ENCODE measurements around the gene LZTS3. TPM values are rescaled to one million over a fixed set of nuclear protein-coding genes. Genes with fewer than 3 reads are reported as not detected.

LZTS3 gene
- total and polyA plus RNA-seq, 2 of the 13 experiments (the other 11 are each of a cell fraction or from before 2014, with no cell fraction given), result 10.1 to 31.3 TPM

DNA sequence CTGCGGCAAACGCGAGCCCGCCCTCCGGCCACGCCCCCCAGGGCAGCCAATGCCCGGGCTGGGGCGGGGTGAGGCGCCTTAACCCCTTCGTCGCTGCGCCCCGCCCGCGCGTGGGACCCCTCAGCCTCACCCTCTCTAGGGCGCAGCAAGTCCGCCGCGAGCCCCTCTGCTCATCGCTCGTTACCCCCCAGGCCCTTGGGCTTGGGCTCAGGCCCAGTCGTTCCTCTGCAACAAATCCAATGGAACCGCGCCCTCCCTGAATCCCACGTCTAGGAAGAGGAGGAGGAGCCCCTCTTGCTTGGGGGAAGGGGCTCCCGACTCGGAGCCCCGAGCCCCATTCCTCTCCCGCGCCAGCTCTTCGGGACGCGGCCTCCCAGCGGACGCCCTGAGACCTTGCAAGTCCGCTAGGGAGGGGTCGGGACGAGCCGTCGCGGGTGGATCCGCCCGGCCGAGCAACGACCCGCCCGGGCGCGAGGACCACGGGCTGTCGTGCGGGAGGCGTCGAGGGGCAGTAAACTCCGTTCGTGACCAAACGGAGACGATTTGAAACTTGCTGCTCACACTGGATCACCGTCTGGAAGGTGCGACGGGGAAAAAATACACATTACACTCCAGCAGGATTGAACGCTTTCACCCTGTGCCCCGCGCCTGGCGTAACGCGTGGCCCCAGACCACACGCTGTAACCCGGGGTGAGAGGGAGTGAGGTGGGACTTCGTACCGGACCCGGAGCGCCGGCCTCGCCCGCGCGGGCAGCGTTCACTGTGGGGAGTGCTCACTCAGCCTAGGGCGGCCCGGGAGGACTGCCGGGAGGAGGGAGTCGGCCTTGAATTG, 477 bp upstream of the LZTS3 start (continued):
- TF ChIP-seq, protein P1, sequence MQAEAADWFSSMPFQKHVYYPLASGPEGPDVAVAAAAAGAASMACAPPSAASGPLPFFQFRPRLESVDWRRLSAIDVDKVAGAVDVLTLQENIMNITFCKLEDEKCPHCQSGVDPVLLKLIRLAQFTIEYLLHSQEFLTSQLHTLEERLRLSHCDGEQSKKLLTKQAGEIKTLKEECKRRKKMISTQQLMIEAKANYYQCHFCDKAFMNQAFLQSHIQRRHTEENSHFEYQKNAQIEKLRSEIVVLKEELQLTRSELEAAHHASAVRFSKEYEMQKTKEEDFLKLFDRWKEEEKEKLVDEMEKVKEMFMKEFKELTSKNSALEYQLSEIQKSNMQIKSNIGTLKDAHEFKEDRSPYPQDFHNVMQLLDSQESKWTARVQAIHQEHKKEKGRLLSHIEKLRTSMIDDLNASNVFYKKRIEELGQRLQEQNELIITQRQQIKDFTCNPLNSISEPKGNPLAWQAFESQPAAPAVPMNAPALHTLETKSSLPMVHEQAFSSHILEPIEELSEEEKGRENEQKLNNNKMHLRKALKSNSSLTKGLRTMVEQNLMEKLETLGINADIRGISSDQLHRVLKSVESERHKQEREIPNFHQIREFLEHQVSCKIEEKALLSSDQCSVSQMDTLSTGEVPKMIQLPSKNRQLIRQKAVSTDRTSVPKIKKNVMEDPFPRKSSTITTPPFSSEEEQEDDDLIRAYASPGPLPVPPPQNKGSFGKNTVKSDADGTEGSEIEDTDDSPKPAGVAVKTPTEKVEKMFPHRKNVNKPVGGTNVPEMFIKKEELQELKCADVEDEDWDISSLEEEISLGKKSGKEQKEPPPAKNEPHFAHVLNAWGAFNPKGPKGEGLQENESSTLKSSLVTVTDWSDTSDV (CRISPR knock-in tag; IDR thresholded peaks at IDR 0.05), result peak; percentile 97
- TF ChIP-seq, protein P2, sequence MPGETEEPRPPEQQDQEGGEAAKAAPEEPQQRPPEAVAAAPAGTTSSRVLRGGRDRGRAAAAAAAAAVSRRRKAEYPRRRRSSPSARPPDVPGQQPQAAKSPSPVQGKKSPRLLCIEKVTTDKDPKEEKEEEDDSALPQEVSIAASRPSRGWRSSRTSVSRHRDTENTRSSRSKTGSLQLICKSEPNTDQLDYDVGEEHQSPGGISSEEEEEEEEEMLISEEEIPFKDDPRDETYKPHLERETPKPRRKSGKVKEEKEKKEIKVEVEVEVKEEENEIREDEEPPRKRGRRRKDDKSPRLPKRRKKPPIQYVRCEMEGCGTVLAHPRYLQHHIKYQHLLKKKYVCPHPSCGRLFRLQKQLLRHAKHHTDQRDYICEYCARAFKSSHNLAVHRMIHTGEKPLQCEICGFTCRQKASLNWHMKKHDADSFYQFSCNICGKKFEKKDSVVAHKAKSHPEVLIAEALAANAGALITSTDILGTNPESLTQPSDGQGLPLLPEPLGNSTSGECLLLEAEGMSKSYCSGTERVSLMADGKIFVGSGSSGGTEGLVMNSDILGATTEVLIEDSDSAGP (CRISPR knock-in tag; IDR thresholded peaks at IDR 0.05; ENCODE audit: borderline replicate concordance), result peak; percentile 96
- TF ChIP-seq ZNF614 (CRISPR knock-in tag; IDR thresholded peaks at IDR 0.05; ENCODE audit: borderline replicate concordance), result peak; percentile 52
- TF ChIP-seq U2AF2 (IDR thresholded peaks at IDR 0.05; ENCODE audit: low read depth, low read length), result no peak
- peak; percentile 88; the same call in 1 of the 2 replicates for TF ChIP-seq SMYD3 (CRISPR knock-in tag; IDR thresholded peaks at IDR 0.05)
- TF ChIP-seq, protein P3, sequence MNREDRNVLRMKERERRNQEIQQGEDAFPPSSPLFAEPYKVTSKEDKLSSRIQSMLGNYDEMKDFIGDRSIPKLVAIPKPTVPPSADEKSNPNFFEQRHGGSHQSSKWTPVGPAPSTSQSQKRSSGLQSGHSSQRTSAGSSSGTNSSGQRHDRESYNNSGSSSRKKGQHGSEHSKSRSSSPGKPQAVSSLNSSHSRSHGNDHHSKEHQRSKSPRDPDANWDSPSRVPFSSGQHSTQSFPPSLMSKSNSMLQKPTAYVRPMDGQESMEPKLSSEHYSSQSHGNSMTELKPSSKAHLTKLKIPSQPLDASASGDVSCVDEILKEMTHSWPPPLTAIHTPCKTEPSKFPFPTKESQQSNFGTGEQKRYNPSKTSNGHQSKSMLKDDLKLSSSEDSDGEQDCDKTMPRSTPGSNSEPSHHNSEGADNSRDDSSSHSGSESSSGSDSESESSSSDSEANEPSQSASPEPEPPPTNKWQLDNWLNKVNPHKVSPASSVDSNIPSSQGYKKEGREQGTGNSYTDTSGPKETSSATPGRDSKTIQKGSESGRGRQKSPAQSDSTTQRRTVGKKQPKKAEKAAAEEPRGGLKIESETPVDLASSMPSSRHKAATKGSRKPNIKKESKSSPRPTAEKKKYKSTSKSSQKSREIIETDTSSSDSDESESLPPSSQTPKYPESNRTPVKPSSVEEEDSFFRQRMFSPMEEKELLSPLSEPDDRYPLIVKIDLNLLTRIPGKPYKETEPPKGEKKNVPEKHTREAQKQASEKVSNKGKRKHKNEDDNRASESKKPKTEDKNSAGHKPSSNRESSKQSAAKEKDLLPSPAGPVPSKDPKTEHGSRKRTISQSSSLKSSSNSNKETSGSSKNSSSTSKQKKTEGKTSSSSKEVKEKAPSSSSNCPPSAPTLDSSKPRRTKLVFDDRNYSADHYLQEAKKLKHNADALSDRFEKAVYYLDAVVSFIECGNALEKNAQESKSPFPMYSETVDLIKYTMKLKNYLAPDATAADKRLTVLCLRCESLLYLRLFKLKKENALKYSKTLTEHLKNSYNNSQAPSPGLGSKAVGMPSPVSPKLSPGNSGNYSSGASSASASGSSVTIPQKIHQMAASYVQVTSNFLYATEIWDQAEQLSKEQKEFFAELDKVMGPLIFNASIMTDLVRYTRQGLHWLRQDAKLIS (CRISPR knock-in tag; IDR thresholded peaks at IDR 0.05), result 0 out of 2 replicates have a peak, but pooled peaks have one; percentile 27
- TF ChIP-seq MAF1 (CRISPR knock-in tag; IDR thresholded peaks at IDR 0.05; ENCODE audit: borderline replicate concordance), result peak; percentile 81; the same call in 1 of the 2 replicates
- TF ChIP-seq, protein P4, sequence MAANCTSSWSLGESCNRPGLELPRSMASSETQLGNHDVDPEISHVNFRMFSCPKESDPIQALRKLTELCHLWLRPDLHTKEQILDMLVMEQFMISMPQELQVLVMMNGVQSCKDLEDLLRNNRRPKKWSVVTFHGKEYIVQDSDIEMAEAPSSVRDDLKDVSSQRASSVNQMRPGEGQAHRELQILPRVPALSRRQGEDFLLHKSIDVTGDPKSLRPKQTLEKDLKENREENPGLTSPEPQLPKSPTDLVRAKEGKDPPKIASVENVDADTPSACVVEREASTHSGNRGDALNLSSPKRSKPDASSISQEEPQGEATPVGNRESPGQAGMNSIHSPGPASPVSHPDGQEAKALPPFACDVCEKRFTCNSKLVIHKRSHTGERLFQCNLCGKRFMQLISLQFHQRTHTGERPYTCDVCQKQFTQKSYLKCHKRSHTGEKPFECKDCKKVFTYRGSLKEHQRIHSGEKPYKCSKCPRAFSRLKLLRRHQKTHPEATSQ (CRISPR knock-in tag; IDR thresholded peaks at IDR 0.05; ENCODE audit: borderline replicate concordance), result peak; percentile 85; the same call in 1 of the 2 replicates
- TF ChIP-seq HNRNPL (IDR thresholded peaks at IDR 0.05; ENCODE audit: low read depth, low read length), result peak; percentile 83
- TF ChIP-seq ZNF558 (CRISPR knock-in tag; IDR thresholded peaks at IDR 0.05; ENCODE audit: borderline replicate concordance), result peak; percentile 99
- TF ChIP-seq, protein P5, sequence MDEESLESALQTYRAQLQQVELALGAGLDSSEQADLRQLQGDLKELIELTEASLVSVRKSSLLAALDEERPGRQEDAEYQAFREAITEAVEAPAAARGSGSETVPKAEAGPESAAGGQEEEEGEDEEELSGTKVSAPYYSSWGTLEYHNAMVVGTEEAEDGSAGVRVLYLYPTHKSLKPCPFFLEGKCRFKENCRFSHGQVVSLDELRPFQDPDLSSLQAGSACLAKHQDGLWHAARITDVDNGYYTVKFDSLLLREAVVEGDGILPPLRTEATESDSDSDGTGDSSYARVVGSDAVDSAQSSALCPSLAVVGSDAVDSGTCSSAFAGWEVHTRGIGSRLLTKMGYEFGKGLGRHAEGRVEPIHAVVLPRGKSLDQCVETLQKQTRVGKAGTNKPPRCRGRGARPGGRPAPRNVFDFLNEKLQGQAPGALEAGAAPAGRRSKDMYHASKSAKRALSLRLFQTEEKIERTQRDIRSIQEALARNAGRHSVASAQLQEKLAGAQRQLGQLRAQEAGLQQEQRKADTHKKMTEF (CRISPR knock-in tag; IDR thresholded peaks at IDR 0.05), result peak; percentile 83; the same call in 1 of the 2 replicates
- TF ChIP-seq, protein P6, sequence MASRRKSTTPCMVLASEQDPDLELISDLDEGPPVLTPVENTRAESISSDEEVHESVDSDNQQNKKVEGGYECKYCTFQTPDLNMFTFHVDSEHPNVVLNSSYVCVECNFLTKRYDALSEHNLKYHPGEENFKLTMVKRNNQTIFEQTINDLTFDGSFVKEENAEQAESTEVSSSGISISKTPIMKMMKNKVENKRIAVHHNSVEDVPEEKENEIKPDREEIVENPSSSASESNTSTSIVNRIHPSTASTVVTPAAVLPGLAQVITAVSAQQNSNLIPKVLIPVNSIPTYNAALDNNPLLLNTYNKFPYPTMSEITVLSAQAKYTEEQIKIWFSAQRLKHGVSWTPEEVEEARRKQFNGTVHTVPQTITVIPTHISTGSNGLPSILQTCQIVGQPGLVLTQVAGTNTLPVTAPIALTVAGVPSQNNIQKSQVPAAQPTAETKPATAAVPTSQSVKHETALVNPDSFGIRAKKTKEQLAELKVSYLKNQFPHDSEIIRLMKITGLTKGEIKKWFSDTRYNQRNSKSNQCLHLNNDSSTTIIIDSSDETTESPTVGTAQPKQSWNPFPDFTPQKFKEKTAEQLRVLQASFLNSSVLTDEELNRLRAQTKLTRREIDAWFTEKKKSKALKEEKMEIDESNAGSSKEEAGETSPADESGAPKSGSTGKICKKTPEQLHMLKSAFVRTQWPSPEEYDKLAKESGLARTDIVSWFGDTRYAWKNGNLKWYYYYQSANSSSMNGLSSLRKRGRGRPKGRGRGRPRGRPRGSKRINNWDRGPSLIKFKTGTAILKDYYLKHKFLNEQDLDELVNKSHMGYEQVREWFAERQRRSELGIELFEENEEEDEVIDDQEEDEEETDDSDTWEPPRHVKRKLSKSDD (CRISPR knock-in tag; IDR thresholded peaks at IDR 0.05; ENCODE audit: low read depth), result peak; percentile 79
